HG02852 (cell line): ENCODE measurements around the gene GPR52.
"Not testable (repeated sequence)": the region's sequence is repeated elsewhere in the genome, so short reads cannot be mapped to it uniquely, and the experiment has no call there.

Source experiments
- ATAC-seq: cut with Tn5 transposase; IDR thresholded peaks from one replicate; pipeline ENCODE4 v1.9.1; 2021; ENCODE audit warnings: mild to moderate bottlenecking, moderate library complexity; ENCODE audit not compliant: unreplicated experiment

The GPR52 gene, protein sequence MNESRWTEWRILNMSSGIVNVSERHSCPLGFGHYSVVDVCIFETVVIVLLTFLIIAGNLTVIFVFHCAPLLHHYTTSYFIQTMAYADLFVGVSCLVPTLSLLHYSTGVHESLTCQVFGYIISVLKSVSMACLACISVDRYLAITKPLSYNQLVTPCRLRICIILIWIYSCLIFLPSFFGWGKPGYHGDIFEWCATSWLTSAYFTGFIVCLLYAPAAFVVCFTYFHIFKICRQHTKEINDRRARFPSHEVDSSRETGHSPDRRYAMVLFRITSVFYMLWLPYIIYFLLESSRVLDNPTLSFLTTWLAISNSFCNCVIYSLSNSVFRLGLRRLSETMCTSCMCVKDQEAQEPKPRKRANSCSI

DNA sequence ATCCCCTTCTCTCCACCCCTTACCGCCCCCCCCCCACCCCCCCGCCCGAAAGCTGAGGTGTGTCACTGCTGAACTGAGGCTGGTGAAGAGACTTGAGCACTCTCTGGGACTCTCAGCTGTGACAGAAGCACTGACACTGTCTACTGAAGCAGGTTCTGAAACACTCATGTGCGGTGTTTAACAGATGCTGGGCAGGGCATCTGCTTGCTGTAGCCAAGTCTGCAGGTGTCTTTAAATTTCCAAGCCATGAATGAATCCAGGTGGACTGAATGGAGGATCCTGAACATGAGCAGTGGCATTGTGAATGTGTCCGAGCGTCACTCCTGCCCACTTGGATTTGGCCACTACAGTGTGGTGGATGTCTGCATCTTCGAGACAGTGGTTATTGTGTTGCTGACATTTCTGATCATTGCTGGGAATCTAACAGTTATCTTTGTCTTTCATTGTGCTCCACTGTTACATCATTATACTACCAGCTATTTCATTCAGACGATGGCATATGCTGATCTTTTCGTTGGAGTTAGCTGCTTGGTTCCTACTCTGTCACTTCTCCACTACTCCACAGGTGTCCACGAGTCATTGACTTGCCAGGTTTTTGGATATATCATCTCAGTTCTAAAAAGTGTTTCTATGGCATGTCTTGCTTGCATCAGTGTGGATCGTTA is at the start of gene GPR52:
GPR52 (plus strand) TSS at position 99 of the 665 bp plus-strand sequence; CDS start at position 247, 148 bp downstream.
- no peak for ATAC-seq

DNA sequence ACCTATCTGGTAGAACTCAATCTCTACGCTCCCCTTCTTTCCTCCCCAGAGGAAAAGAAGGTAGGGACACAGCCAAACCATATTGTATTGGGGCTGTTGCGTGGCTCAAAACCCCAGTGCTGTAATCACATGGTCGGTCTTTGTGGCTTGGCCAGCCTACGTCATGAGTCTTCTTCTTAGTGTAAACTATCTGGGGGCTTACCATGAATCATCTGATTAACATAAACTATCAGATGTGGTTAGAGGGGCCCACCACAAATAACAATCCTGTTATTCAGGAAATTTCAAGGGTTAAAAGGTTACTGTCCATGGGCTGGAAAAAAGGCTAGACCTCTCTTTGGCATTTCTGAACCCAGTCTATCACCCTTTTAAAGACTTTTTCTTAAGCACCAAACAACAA is 49.5 kb upstream of the GPR52 start:
- peak; percentile 62 for ATAC-seq

DNA sequence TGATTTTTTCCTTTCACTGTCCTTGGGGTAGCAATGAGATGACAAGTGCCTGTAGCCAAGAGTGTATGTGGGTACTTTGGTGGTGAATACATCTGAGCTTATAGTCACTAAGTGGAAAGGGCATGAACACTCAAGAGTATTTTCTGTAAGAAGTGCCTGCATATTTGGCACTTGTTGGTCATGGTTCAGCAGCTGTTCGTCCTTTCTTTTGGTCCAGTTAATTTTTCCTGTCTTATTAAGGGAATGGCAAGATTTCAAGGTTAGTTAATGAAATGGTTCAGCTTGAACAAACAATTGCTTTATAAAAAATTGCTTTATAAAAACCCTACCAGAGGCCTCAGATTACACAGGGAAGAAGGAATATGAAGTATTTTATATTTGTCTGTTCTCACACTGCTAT is 48.6 kb upstream of the GPR52 start:
- ATAC-seq = no peak

DNA sequence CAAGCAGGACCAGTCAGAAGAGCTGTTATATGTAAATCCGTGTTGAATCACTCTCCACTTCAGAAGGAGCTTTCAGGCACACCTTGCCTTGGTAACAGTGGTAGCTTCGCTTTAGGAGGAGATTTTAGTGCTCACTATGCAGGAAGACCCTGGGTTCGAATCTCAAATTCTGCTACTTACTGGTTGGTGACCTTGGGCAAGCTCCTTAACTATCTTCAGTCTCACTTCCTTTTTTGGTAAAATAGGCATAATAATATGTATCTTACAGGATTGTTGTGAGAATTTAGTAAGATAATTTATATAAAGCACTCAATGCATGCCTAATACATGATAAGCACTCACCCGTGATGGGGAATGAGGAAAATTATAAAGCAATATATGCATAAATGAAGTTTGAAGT is 46.7 kb upstream of the GPR52 start:
- no peak for ATAC-seq

DNA sequence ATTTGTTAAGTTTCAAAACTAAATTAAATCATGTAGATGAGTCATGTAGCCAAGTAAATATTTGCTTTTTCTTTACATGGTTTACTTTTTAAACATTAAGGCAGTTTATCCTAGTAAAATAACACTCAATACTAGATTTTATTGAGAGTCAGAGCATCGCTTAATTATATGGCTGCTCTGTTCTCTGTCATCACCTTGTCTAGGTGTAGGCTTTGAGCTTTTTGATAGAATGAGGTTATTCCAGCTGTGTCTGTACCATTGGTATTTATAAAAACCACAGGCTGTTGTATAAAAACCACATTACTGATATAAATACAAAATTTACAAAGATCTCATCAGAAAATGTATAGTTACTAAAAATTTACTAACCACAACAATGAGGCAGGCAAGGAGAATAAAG is 42.5 kb upstream of the GPR52 start:
- no peak for ATAC-seq

DNA sequence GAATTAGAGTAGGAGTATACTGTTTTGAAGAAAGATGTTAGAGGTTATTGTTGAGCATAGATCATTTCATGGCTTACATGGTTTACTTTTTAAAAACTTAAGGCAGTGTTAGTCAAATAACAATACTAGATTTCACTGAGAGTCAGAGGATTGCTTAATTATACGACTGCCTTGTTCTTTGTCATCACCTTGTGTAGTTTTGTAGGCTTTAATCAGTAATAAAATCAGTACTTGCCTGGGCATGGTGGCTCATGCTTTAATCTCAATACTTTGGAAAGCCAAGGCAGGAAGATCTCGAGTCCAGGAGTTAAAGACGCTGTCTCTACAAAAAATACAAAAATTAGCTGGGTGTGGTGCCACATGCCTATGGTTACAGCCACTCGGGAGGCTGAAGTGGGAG is 41.3 kb upstream of the GPR52 start:
- ATAC-seq = no peak

DNA sequence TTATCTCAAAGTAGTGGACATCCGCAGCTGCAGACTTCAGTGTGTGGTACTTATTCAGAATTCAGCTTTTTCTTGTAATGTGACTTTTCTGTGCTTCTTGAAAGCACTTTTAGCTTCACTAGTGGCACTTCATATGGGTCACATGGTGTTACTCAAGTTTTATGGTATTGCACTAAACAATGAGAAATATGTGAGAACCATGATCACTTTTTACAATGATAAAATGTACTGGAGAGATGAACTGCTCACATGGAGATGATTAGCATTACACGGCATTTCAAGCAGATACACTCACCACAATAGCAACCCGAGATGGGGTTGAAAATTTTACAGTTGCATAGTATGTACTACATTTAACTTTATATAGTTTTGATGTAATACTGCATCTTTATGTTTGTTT is 40.1 kb upstream of the GPR52 start:
- ATAC-seq = no peak

DNA sequence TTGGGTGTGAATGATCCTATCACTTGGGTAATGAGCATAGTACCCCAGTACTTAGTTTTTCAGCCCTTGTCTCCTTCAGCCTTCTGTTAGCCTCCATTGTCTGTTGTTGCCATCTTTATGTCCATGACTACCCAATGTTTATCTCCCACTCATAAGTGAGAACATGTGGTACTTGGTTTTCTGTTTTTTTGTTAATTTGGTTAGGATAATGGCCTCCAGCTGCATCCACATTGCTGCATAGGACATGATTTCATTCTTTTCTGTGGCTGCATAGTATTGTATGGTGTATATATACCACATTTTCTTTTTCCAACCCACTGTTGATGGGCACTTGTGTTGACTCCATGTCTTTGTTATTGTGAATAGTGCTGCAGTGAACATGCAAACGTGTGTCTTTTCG is 39.6 kb upstream of the GPR52 start:
- no peak for ATAC-seq

DNA sequence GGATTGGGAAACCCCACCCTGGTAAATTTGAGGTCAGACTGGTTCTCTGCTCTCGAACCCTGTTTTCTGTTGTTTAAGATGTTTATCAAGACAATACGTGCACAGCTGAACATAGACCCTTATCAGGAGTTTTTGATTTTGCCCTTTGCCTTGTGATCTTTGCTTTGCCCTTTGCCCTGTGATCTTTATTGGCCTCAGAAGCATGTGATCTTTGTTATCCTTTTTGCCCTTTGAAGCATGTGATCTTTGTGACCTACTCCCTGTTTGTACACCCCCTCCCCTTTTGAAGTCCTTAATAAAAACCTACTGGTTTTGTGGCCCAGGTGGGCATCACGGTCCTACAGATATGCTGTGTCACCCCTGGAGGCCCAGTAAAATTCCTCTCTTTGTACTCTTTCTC is 38.0 kb upstream of the GPR52 start:
- ATAC-seq = not testable (repeated sequence)

DNA sequence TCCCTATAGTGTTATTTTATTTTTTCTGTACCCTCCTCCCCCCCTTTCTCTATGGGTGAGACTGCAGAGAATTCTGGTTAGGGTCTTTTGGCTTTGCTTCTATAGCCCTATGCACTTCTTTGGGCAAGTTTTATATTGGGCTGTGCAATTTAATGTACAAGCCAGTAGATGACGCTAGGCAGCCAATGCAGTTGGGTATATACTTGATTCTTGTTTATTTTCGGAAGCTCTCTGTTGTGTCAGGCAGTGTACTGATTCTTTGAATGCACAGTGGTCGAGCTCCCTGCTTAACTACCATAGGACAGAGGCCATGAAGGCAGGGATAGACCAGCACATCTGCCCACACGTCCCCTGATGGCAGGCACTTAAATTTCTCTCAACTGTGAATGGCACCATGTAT is 34.1 kb upstream of the GPR52 start:
- no peak for ATAC-seq

DNA sequence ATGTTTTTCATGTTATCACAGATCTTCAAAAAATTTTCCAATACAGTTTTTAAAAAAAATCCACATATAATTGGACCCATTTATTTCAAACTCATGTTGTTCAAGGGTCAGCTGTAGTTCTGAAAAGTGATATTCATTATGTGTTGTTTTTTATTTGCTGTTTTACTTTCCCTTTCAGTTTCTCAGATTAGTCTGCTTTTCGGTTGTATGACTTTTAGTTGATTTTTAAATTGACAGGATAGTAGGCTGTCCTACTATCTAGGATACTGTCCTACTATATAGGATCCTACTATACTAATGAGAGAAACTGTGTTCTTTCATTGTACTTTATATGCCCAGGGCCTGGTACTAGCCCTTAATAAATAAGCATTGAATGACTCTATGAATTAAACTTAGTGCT is 33.6 kb upstream of the GPR52 start:
- no peak for ATAC-seq

DNA sequence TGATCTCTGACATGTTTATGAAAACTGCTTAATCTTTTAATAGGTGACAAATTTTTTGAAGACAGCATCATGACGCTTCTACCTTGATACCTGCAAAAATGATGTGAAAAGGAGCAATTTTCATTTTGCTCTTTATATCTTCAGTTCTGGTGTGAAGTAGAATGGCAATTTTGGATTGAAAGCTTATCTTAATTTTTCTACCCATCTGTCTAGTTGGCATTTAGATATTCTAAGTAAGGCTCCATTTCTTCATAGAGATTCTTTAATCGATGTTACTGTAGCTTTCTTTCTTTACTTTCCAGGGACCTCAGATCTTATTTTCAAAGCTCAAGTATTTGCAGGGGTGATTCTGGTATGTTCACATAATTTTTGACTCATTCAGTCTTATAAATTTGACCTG is 32.3 kb upstream of the GPR52 start:
- ATAC-seq = no peak

DNA sequence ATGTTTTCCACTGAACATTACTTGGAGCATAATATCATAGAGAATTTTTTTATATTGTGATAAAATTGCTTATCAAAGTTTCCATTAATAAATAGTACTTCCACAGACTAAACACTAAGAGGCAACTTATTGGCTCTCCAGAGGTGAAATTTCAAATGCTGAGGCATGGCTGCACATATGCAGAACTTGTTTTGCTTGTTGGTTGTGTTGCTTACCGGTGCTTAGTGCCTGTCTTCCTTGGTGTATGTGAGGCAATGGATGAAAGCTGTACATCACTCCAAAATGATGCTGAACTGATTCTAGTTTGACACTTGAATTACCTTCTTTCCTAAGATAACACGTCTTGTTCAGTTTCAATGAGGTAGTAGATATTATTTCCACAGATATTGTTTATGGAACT is 29.8 kb upstream of the GPR52 start:
- ATAC-seq = no peak

DNA sequence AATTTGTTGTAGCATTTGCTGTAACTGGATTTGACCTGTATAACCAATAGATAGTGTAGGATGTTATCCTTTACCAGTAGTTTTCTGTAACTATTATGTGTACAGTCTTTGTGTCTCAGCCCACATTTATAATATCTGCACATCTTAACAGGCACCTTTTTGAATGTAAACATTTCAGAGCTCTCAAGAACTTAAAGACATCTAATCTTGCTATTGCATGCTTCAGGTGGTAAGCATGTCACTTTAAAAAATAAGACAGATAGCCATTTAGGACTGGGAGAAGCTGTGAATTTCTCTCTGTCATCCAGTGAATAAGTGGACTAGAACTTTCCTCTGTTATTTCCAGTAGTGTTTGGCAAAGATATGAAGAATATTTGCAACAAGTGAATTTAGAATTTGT is 22.6 kb upstream of the GPR52 start:
- no peak for ATAC-seq

DNA sequence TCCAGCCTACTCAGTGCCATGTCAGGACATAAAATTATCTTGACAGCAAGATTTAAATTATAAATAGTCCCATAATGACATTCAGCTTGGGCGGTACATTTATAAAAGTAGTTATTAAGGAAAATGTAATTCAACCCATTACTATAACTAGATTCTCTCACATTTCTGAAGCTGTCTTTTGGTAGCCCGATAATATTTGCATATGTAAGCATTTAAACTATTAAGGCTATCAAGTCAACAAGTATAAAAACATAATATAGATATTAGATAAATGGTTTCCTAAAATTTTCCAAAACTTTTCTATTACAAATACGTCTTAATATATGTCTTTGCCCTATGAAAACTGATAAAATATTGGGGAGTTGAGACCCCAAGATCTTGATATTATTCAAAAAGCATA is 21.6 kb upstream of the GPR52 start:
- no peak for ATAC-seq

DNA sequence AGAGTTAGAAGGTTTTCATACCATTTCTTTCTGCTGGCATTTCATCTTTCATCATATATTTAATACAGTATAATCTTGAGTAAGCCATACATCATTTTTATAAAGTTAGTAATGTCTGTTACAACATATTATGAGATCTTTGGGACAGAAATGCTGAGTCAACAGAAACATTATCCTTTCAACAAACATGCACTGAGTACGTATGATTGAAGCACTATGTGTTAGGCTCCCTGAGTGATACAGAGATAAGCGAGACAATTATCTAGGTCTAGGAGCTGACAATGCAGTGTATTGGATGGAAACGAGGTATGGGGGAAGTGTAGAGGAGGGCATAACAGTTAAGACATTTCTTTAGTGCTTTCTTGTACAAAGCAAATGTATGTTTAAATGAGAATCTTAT is 19.7 kb upstream of the GPR52 start:
- no peak for ATAC-seq

DNA sequence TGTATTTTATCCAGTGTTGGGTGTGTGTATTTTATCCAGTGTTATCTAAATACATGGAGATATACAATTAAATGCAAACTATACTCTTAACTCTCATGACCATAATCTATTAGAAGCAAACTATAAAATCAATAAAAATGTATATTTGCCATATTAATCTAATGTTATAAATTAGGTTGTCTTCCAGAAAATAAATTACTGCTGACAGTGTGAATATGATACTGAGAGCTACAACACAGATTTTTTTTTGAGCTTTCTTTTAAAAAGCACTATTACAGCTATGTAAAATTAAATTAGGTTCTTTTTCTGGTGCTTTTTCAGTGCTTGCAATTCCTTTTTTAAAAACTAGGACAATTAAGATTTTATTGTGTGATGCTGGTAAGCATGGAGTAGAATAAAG is 19.0 kb upstream of the GPR52 start:
- ATAC-seq = no peak

DNA sequence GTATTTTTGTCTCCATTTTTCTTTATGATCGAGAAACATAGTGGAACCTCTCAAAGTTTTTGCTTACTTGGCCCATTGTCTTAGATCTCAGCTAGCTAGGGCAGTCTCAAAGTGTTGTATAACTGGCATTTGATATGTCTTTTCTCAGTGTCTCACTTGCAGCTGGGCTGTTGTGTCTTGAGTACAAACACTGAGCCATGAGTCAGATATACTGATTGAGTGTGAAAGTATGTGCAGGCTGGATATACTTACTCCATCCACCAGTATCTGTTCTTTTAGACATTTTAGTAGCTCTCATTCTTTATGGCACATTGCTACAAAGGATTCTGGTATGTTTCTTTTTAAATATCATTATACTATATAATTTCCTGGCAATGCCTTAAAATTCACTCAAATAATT is 14.3 kb upstream of the GPR52 start:
- no peak for ATAC-seq

DNA sequence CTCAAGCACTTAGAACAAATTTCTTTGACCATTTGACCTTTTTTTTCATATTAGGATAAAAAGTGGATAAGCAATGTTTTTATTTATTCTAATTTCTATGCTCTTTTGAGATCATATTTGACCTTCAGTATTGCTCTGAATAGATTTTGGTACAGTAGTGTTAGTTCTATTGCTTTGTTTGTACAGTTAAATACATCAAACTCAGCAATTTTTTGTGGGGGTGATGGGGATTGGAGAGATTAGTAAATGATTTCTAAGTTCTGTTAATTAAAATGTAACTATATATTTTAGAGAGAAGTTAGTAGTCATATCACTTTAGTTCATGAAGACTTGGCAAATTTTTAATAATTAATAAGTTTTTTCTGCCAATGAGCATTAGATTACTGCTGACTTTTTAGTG is 2.4 kb upstream of the GPR52 start:
- no peak for ATAC-seq

DNA sequence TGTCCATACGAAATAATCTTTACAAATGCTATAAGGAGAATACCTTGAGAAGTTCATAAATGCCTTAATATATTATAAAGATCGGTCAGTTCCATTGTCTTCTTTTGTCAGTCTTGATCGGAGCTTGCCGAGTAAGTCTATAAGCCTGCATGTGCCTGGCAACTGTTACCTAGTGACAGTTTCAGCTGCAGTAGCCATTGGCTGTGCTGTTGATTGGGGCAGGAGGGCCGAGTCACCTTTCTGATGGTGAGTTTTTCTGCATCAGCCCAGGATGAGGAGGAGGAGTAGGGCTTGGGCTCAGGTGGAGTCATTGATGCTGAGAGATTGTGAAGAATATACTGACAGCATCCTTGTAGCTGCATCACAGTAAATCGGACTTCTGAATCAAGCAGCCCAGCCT is 1.9 kb upstream of the GPR52 start:
- no peak for ATAC-seq

DNA sequence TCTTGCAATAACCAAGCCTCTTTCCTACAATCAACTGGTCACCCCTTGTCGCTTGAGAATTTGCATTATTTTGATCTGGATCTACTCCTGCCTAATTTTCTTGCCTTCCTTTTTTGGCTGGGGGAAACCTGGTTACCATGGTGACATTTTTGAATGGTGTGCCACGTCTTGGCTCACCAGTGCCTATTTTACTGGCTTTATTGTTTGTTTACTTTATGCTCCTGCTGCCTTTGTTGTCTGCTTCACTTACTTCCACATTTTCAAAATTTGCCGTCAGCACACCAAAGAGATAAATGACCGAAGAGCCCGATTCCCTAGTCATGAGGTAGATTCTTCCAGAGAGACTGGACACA is 743 bp downstream of the GPR52 start:
- no peak for ATAC-seq

DNA sequence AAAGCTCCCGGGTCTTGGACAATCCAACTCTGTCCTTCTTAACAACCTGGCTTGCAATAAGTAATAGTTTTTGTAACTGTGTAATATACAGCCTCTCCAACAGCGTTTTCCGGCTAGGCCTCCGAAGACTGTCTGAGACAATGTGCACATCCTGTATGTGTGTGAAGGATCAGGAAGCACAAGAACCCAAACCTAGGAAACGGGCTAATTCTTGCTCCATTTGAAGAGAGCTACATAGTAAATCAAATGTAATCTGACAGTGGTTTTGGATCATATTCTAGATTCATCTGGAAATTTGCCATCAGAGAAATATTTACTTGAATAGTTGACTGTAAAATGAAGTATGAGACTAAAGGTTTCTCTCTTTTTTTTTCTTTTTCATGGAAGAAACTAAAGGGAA is 1.2 kb downstream of the GPR52 start:
- no peak for ATAC-seq

DNA sequence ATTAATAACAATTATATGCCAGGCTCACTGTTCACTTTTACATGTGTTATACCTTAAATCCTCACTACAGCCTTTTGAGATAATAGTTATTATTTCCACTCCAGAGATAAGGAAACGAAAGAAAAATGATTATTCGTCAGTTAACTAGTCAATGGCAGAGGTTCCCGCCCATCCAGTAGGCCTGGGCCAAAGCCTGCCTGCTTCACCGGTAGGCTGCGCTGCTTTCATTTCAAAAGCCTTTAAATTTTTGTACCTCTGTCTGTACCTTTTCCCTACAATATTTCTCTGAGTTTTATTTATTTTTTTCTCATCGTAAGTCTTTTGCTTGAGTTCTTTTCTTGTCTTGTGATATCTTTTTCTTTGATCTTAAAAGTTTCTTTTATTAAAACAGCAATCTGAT is 3.6 kb downstream of the GPR52 start:
- ATAC-seq = no peak
